HG02884 (cell line): Measurements from ENCODE around the gene TMEM217.

Experiments used
- ATAC-seq: cut with Tn5 transposase; IDR thresholded peaks from one replicate; pipeline ENCODE4 v1.9.1; 2021; ENCODE audit warnings: mild to moderate bottlenecking, moderate library complexity; ENCODE audit not compliant: unreplicated experiment

Gene TMEM217

DNA sequence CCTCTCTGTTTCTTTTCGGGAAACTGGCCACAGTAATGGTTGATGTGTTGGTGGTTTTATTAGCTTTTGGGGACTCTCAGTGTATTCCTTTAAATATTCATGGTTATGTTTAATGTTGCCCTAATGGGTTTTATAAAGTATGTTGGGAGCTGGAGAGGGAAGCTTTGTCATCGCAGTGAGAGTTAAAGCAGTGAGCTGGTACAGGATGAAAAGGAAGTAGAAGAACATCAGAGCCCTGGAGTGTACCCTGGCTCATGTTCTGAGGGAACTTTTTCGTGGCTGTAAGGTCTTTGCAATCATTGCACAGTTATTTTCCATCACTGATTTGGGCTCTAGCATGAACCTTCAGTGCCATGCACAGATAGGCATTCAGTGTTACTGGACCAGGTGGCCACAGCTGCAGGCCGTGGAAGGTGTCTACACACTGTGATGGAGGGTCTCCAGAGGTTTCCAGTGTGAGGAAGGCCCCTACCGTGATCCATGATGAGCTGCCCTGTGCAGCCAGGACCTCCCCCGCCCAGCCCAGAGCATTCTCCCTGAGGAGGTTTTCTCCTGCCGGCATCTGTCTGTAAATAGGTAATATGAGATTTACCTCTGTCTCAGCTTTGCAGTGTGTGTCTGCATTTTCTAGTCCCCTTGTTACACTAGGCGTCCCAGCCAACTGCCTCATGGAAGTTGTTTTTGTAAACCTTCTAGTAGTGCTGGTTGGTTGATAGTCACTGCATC lies 22.4 kb upstream of the TMEM217 start:
- no peak for ATAC-seq

DNA sequence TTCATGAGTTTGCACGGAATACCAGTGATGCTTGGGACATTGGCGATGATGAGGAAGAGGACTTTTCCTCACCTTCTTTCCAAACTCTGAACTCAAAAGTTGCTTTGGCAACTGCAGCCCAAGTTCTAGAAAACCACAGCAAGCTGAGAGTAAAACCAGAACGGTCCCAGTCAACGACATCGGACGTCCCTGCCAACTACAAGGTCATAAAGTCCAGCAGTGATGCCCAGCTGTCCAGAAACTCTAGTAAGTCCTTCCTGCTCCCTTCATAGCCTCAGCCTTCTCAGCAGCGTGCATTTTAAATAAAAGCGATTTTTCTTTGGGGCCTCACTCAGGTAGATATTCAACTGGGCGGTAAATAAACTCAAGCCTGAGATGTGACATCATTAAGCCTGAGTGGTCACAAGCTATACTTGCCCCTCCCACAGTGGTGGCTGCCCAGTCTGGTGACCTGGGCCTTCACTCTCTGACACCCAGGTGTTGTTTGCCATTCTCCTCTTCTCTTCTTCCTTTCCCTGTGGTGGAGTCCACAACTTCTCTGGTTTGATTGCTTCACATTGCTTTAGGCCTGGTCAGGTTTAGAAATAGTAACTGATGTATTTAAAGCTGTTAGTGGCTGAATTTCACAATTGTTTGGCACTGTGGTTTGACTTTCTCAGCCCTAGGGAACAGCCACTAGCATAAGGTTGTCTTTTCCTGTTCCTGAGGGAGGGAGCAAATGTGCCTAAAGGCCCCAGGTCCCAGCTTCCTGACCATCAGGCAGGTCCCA lies 21.6 kb upstream of the TMEM217 start:
- ATAC-seq, result no peak

DNA sequence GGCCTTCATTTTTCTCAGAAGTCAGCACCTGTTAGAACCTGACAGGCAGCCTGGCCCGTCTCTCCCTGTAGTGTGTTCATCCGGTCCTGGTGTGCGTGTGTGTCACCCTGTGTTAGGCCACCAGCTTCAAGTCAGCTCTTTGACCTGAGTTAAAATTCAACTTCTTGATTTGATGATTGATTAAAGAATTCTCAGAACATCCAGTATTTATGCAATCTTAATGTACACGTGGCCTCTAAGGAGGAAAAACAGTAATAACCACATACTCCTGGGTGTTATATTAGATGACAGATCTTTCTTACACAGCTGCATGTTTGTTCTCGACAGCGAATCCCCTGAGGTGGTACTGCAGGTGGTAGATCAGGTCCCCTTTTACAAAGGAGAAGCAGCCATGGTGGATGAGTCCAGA lies 19.1 kb upstream of the TMEM217 start:
- ATAC-seq, result no peak

DNA sequence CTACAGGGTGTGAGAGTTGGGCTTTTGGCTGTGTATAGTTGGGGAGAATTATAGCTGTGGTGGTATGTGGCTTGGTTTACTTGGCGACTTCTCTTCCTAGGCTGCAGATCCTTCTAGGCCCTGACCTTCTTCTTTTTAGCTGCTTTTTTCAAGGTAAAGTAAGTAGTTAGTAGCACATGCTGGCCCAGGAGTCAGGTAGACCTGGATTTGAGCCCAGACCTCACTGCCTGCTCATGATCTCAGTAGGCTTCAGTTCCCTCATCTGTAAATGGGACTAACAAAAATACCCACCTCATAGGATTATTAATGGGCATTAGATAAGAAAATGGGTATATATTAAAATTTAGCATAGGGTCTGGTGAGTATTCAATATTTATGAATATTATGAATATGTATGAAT lies 17.4 kb upstream of the TMEM217 start:
- ATAC-seq, result no peak

DNA sequence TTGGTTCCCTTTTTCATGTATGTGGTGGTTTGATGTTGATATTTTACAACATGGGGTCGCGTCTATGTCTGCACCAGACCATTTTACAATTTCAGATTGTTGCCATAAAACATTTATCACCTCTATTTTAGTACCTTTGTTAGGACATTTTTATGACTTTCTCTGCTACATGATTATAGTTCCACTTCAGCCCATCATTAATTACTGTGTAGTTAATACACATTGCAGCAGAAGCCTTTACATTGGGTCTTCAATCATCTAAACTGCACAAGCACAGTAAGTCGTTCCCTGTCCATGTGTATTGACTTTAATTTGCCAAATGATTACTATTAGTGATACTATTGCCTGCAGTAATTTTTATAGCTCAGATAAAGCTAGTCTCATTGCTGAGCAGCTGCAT lies 15.7 kb upstream of the TMEM217 start:
- no peak for ATAC-seq

GRCh38 chr6:37272834-37273566 lies 15.1 kb upstream of the TMEM217 start:
- ATAC-seq, result no peak

DNA sequence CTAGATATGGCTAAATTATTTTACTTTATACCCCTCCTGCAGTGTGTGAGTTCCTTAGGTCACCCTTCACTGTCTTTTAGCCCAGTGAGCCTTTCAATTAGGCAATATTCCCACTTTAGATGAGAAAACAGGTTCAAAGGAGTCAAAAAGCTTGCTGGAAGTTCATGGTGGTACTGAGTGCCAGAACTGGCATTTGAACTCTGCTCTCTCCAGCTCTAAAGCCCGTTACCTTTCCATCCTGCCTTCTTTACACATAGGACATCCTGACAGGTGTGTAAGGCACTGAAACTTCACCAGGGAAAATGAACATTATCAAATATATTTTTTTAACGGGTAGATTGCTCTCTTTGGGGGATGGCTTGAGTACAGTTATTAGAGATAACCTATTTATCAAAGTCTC lies 11.2 kb upstream of the TMEM217 start:
- no peak for ATAC-seq

DNA sequence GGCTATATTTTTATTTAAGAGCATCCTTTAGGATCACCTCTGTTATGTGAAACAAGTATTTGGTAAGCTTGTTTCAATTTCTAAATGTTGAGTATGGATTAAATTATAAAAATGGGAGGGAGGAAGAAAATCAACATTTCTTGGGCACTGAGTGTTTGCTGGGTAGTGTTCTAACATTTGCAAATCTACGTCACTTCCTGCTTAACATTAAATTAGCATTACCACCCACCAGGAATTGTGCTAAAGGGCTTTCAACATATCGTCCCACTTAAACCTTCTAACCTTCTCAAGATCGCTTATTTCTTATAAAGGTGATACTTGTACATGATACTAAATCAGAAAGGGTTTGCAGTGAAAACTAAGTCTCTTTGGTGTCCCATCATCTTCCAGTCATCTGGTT lies 7.9 kb upstream of the TMEM217 start:
- no peak for ATAC-seq

- no peak for ATAC-seq
Observed at GRCh38 chr6:37265001-37265400, 7.1 kb upstream of the TMEM217 start.

GRCh38 chr6:37262446-37263026 lies 4.6 kb upstream of the TMEM217 start:
- no peak for ATAC-seq

DNA sequence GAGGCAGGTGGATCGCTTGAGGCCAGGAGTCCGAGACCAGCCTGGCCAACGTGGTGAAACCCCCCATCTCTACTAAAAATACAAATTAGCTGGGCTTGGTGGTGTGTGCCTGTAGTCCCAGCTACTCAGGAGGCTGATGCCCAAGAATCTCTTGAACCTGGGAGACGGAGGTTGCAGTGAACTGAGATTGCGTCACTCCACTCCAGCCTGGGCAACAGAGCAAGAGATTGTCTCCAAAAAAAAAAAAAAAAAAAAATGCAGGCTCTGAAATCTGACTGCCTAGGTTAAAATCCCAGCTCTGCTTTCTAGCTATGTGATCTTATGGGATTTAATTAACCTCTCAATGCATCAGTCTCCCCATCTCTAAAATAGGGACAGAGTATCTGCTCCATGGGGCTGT lies 3.3 kb upstream of the TMEM217 start:
- ATAC-seq, result no peak

DNA sequence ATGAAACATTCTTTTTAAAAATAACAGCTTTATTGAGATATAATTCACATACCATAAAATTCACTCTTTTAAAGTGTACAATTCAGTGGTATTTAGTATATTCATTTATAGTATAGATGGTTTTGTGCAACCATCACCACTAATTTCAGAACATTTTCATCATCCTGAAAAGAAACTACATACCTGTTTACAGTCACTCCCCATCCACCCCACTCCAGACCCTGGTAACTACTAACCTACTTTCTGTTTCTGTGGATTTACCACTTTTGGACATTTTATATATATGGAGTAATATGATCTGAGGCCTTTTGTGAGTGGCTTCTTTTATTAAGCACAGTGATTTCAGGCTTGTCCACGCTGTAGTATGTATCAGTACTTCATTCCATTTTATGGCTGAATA lies 2.5 kb upstream of the TMEM217 start:
- ATAC-seq, result no peak

DNA sequence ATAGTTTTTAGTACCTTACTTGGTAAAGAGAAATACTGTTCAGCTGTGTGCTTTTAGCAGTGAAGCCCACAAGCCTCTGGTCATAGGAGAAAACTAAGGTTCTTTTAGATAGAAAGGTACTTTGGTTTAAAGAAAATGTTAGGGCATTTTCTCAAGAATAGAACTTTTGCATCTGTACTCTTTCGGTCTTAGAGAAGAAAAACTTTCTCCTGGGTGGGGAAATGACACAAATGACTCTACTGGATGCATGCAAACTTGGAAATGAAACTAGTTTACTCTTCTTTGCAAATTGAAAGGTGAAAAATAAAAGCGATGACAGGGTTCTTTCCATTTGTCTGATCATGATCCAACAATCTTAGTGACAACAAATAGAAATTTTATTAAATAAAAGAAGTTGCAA lies 2.1 kb upstream of the TMEM217 start:
- no peak for ATAC-seq

DNA sequence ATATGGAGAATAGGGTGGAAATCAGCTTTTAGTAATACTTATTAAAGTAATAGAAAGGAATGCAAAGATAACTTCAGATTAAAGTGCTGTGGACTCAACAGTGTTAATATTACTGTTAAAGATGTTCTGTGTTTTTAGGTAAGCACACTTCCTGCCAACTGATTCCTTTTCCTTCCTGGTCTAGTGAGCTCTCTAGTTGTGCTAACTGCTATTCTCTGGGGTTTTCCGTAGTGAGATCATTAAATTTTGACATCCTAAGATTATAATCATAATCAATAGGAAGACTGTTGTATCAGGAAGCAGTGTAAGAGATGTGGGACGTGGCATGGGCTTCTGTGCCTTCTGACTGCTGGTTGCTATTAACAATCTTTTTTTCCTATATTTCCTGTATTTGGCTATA lies 1.2 kb upstream of the TMEM217 start:
- ATAC-seq, result no peak

DNA sequence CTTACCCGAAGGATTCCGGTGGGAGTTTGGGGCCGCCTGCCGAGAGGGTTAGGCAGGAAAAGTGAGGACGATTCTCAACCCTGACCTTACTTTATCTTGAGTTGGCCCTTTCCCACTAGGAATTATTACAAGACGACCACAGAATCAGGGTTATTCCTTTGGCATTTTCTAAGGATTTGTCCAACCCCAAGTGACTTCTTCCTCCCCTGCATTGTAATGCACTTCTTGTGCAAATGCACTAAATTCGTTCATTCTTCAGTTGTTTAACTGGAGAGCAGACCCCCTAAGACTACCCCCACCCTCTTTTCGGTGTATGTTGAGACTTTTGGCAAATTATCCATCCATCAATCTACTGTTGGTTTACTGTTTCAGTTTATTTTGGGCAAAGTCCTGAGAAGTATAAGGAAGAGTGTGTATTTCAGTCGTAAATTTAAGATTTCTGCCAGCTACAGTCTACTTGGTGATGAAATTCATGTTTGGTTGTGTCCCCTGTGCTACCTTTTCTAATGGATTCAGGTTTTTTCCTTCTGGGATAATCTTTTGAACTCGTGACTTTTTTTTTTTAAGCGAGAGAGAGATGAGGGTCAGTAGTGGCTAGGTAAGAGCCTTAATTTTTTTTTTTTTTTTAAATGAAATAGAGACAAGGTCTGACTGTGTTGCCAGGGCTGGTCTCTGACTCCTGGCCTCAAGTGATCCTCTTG lies 611 bp upstream of the TMEM217 start:
- ATAC-seq, result no peak

GRCh38 chr6:37257320-37257633 lies 667 bp downstream of the TMEM217 start:
- ATAC-seq, result no peak

GRCh38 chr6:37256692-37257319 lies 1.1 kb downstream of the TMEM217 start:
- no peak for ATAC-seq

DNA sequence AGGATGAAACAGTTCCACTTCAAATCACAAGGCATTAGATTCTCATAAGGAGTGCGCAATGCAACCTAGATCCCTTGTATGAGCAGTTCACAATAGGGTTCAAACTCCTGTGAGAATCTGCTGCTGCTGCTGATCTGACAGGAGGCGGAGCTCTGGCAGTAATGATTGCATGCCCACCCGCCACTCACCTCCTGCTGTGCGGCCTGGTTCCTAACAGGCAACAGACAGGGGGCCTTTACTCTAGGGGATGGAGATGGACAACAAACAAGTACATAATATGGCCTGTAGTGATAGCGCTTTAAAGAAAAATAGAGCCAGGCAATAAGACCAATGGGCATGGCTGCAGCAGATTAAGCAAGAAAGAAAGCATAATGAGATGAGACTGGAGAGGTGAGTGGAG lies 3.1 kb downstream of the TMEM217 start:
- no peak for ATAC-seq

GRCh38 chr6:37253486-37254007 lies 4.4 kb downstream of the TMEM217 start:
- ATAC-seq, result no peak

GRCh38 chr6:37251211-37251780 lies 6.6 kb downstream of the TMEM217 start:
- ATAC-seq, result no peak
